Vagina (tissue), 2 donors: ENCODE data around the gene MYO1G.

ENCODE experiments used
- CTCF ChIP-seq, 3 experiments: fragments of 450-650 bp in 2 of 3; fragments of 200-600 bp in 1 of 3; sonication (generic) in 1 of 3; IDR thresholded peaks; one replicate each; pipeline ENCODE4 v1.5.1; 2017 to 2019; ENCODE audit warnings: antibody characterized with exemption in 3 of 3, mild to moderate bottlenecking in 2 of 3, moderate library complexity in 2 of 3
- POLR2A ChIP-seq, 2 donors: fragments of 450-650 bp; IDR thresholded peaks; one replicate each; pipeline ENCODE4 v1.6.1; 2017; ENCODE audit warnings: antibody characterized with exemption in 2 of 2, mild to moderate bottlenecking in 2 of 2, moderate library complexity in 2 of 2

GRCh38 chr7:44966731-44967538 lies 11.9 kb downstream of the MYO1G start:
- TF ChIP-seq CTCF (IDR thresholded peaks at IDR 0.05) = no peak
- TF ChIP-seq POLR2A (IDR thresholded peaks at IDR 0.05) = no peak
